Astrocyte of the hippocampus (primary cell): ENCODE data around the gene DDX60.
"Not testable (repeated sequence)": the region's sequence is repeated elsewhere in the genome, so short reads cannot be mapped to it uniquely, and the experiment has no call there.

Source experiments
- DNase-seq: peaks from one replicate; pipeline ENCODE4 v3.0.0; 2011; ENCODE audit warnings: low read depth, low spot score

Gene DDX60

GRCh38 chr4:168293386-168293975 lies 25.1 kb downstream of the DDX60 start:
- no peak for DNase-seq

- DNase-seq = no peak
Measured at GRCh38 chr4:168291242-168291641, 27.3 kb downstream of the DDX60 start.

GRCh38 chr4:168285850-168286249 lies 32.7 kb downstream of the DDX60 start:
- DNase-seq = not testable (repeated sequence)

- no peak for DNase-seq
Measured at GRCh38 chr4:168279556-168279955, 39.0 kb downstream of the DDX60 start.

GRCh38 chr4:168275836-168276235 lies 42.7 kb downstream of the DDX60 start:
- DNase-seq = no peak

GRCh38 chr4:168274871-168275270 lies 43.7 kb downstream of the DDX60 start:
- no peak for DNase-seq

GRCh38 chr4:168273838-168274237 lies 44.7 kb downstream of the DDX60 start:
- no peak for DNase-seq

- DNase-seq = no peak
Measured at GRCh38 chr4:168272488-168272887, 46.1 kb downstream of the DDX60 start.

GRCh38 chr4:168269896-168270295 lies 48.7 kb downstream of the DDX60 start:
- no peak for DNase-seq

- DNase-seq = no peak
Measured at GRCh38 chr4:168265327-168265726, 53.2 kb downstream of the DDX60 start.

GRCh38 chr4:168264903-168265302 lies 53.6 kb downstream of the DDX60 start:
- no peak for DNase-seq

- no peak for DNase-seq
Measured at GRCh38 chr4:168263039-168263438, 55.5 kb downstream of the DDX60 start.

- DNase-seq = no peak
Measured at GRCh38 chr4:168259096-168259495, 59.5 kb downstream of the DDX60 start.

GRCh38 chr4:168257768-168258167 lies 60.8 kb downstream of the DDX60 start:
- DNase-seq = no peak

GRCh38 chr4:168248176-168248710 lies 70.3 kb downstream of the DDX60 start:
- peak; percentile 1 for DNase-seq

- DNase-seq = no peak
Measured at GRCh38 chr4:168247603-168248002, 70.9 kb downstream of the DDX60 start.

GRCh38 chr4:168241953-168242352 lies 76.6 kb downstream of the DDX60 start:
- DNase-seq = no peak

GRCh38 chr4:168240821-168241220 lies 77.7 kb downstream of the DDX60 start:
- no peak for DNase-seq

GRCh38 chr4:168221301-168221700 lies 97.3 kb downstream of the DDX60 start:
- DNase-seq = peak; percentile 76

- DNase-seq = no peak
Measured at GRCh38 chr4:168220893-168221292, 97.7 kb downstream of the DDX60 start.

- DNase-seq = peak; percentile 59
Measured at GRCh38 chr4:168218645-168219044, 99.9 kb downstream of the DDX60 start.

- not testable (repeated sequence) for DNase-seq
Measured at GRCh38 chr4:168213511-168213910, 105.0 kb downstream of the DDX60 start.

- DNase-seq = no peak
Measured at GRCh38 chr4:168212656-168213055, 105.9 kb downstream of the DDX60 start.
